ENCODE data around the gene NRXN3.
"Not testable (repeated sequence)": the region's sequence is repeated elsewhere in the genome, so short reads cannot be mapped to it uniquely, and the experiment has no call there.

NRXN3 gene

GRCh38 chr14:79101388-79101787 is 931.2 kb downstream of the NRXN3 start:
- no peaks in the 10 kb centered on the region for H3K9me3 ChIP-seq

GRCh38 chr14:79103764-79104163 is 933.6 kb downstream of the NRXN3 start:
- DNase-seq (ENCODE audit: low spot score in 2 of 2) = no peak
- H3K9me3 ChIP-seq = no peaks in the 10 kb centered on the region
- in situ Hi-C loops (cut with MboI; ENCODE audit: low sequenced_read_pairs) = no loop called here
- H3K4me1 ChIP-seq = no peaks in the 10 kb centered on the region
- no peak overlapping the region for H3K4me3 ChIP-seq
- H3K36me3 ChIP-seq (replicated peaks) = no peaks in the 10 kb centered on the region
- no peaks in the 10 kb centered on the region for H3K27me3 ChIP-seq (ENCODE audit: low read depth)

More at GRCh38 chr14:79101388-79101787, 931.2 kb downstream of the NRXN3 start:
- DNase-seq (ENCODE audit: low spot score in 2 of 2) = no peak
- in situ Hi-C loops (cut with MboI; ENCODE audit: low sequenced_read_pairs) = no loop called here
- no peaks in the 10 kb centered on the region for H3K4me1 ChIP-seq
- no peaks in the 10 kb centered on the region for H3K36me3 ChIP-seq (replicated peaks)
- H3K27me3 ChIP-seq (ENCODE audit: low read depth) = no peaks in the 10 kb centered on the region
- no peak overlapping the region for H3K4me3 ChIP-seq

- H3K4me3 ChIP-seq; H3K27me3 ChIP-seq (ENCODE audit: low read depth); in situ Hi-C loops (cut with MboI; ENCODE audit: low sequenced_read_pairs); H3K36me3 ChIP-seq (replicated peaks); DNase-seq (ENCODE audit: low spot score in 2 of 2); H3K4me1 ChIP-seq; H3K9me3 ChIP-seq: not testable (repeated sequence)
Measured at GRCh38 chr14:79110564-79110963, 940.4 kb downstream of the NRXN3 start.

GRCh38 chr14:79111987-79112501 is 941.9 kb downstream of the NRXN3 start:
- H3K4me3 ChIP-seq = no peak overlapping the region
- DNase-seq (ENCODE audit: low spot score in 2 of 2) = no peak
- in situ Hi-C loops (cut with MboI; ENCODE audit: low sequenced_read_pairs) = no loop called here

GRCh38 chr14:79117561-79117960 is 947.4 kb downstream of the NRXN3 start:
- no peak for DNase-seq (ENCODE audit: low spot score in 2 of 2)
- H3K4me1 ChIP-seq = no peaks in the 10 kb centered on the region
- in situ Hi-C loops (cut with MboI; ENCODE audit: low sequenced_read_pairs) = no loop called here
- H3K9me3 ChIP-seq = no peaks in the 10 kb centered on the region
- H3K4me3 ChIP-seq = no peak overlapping the region
- no peaks in the 10 kb centered on the region for H3K36me3 ChIP-seq (replicated peaks)
- H3K27me3 ChIP-seq (ENCODE audit: low read depth) = no peaks in the 10 kb centered on the region

More at GRCh38 chr14:79111987-79112501, 941.9 kb downstream of the NRXN3 start:
- H3K4me1 ChIP-seq = no peaks in the 10 kb centered on the region
- no peaks in the 10 kb centered on the region for H3K9me3 ChIP-seq
- H3K36me3 ChIP-seq (replicated peaks) = no peaks in the 10 kb centered on the region
- no peaks in the 10 kb centered on the region for H3K27me3 ChIP-seq (ENCODE audit: low read depth)

- Histone ChIP-seq H3K36me3 (replicated peaks) (no peaks in the 10 kb centered on the region), H3K4me3 (no peak overlapping the region), H3K27me3 (ENCODE audit: low read depth) (no peaks in the 10 kb centered on the region), H3K9me3 (no peaks in the 10 kb centered on the region), H3K4me1 (no peaks in the 10 kb centered on the region)
- DNase-seq (ENCODE audit: low spot score in 2 of 2) = no peak
- in situ Hi-C loops (cut with MboI; ENCODE audit: low sequenced_read_pairs) = no loop called here
Measured at GRCh38 chr14:79118291-79118690, 948.1 kb downstream of the NRXN3 start.

- Histone ChIP-seq H3K9me3 (no peaks in the 10 kb centered on the region), H3K27me3 (ENCODE audit: low read depth) (no peaks in the 10 kb centered on the region)
- DNase-seq (ENCODE audit: low spot score in 2 of 2) = no peak
Measured at GRCh38 chr14:79134361-79134760, 964.2 kb downstream of the NRXN3 start.

GRCh38 chr14:79136071-79137044 is 966.2 kb downstream of the NRXN3 start:
- Histone ChIP-seq H3K36me3 (replicated peaks) (no peaks in the 10 kb centered on the region), H3K9me3 (no peaks in the 10 kb centered on the region), H3K4me1 (no peaks in the 10 kb centered on the region), H3K4me3 (no peak overlapping the region), H3K27me3 (ENCODE audit: low read depth) (no peaks in the 10 kb centered on the region)
- DNase-seq (ENCODE audit: low spot score in 2 of 2) = peak; percentile 14 to 52
- in situ Hi-C loops (cut with MboI; ENCODE audit: low sequenced_read_pairs) = no loop called here

More at GRCh38 chr14:79134361-79134760, 964.2 kb downstream of the NRXN3 start:
- no peak overlapping the region for H3K4me3 ChIP-seq
- in situ Hi-C loops (cut with MboI; ENCODE audit: low sequenced_read_pairs) = no loop called here
- H3K4me1 ChIP-seq = no peaks in the 10 kb centered on the region
- H3K36me3 ChIP-seq (replicated peaks) = no peaks in the 10 kb centered on the region

- DNase-seq (ENCODE audit: low spot score in 2 of 2) = no peak
- in situ Hi-C loops (cut with MboI; ENCODE audit: low sequenced_read_pairs) = no loop called here
- Histone ChIP-seq H3K9me3 (no peaks in the 10 kb centered on the region), H3K4me3 (no peak overlapping the region), H3K36me3 (replicated peaks) (no peaks in the 10 kb centered on the region), H3K27me3 (ENCODE audit: low read depth) (no peaks in the 10 kb centered on the region), H3K4me1 (no peaks in the 10 kb centered on the region)
Measured at GRCh38 chr14:79137045-79137430, 966.9 kb downstream of the NRXN3 start.

GRCh38 chr14:79137836-79138235 is 967.7 kb downstream of the NRXN3 start:
- no peaks in the 10 kb centered on the region for H3K9me3 ChIP-seq
- no peaks in the 10 kb centered on the region for H3K27me3 ChIP-seq (ENCODE audit: low read depth)
- H3K4me1 ChIP-seq = no peaks in the 10 kb centered on the region
- H3K4me3 ChIP-seq = no peak overlapping the region
- in situ Hi-C loops (cut with MboI; ENCODE audit: low sequenced_read_pairs) = no loop called here
- DNase-seq (ENCODE audit: low spot score in 2 of 2) = no peak
- H3K36me3 ChIP-seq (replicated peaks) = no peaks in the 10 kb centered on the region

GRCh38 chr14:79144896-79145295 is 974.7 kb downstream of the NRXN3 start:
- no peak for DNase-seq (ENCODE audit: low spot score in 2 of 2)
- no peak overlapping the region for H3K4me3 ChIP-seq
- no peaks in the 10 kb centered on the region for H3K36me3 ChIP-seq (replicated peaks)
- H3K27me3 ChIP-seq (ENCODE audit: low read depth) = no peaks in the 10 kb centered on the region
- in situ Hi-C loops (cut with MboI; ENCODE audit: low sequenced_read_pairs) = no loop called here
- no peaks in the 10 kb centered on the region for H3K4me1 ChIP-seq
- H3K9me3 ChIP-seq = no peaks in the 10 kb centered on the region

- Histone ChIP-seq H3K4me1 (no peaks in the 10 kb centered on the region), H3K36me3 (replicated peaks) (no peaks in the 10 kb centered on the region), H3K9me3 (no peaks in the 10 kb centered on the region), H3K4me3 (no peak overlapping the region), H3K27me3 (ENCODE audit: low read depth) (no peaks in the 10 kb centered on the region)
- no peak for DNase-seq (ENCODE audit: low spot score in 2 of 2)
- in situ Hi-C loops (cut with MboI; ENCODE audit: low sequenced_read_pairs) = no loop called here
Measured at GRCh38 chr14:79150226-79150625, 980.1 kb downstream of the NRXN3 start.

GRCh38 chr14:79157369-79157768 is 987.2 kb downstream of the NRXN3 start:
- in situ Hi-C loops (cut with MboI; ENCODE audit: low sequenced_read_pairs) = no loop called here
- Histone ChIP-seq H3K27me3 (ENCODE audit: low read depth) (no peaks in the 10 kb centered on the region), H3K36me3 (replicated peaks) (no peaks in the 10 kb centered on the region), H3K4me1 (no peaks in the 10 kb centered on the region), H3K4me3 (no peak overlapping the region), H3K9me3 (no peaks in the 10 kb centered on the region)
- no peak for DNase-seq (ENCODE audit: low spot score in 2 of 2)

- in situ Hi-C loops (cut with MboI; ENCODE audit: low sequenced_read_pairs) = no loop called here
- Histone ChIP-seq H3K36me3 (replicated peaks) (no peaks in the 10 kb centered on the region), H3K9me3 (no peaks in the 10 kb centered on the region), H3K4me1 (no peaks in the 10 kb centered on the region), H3K4me3 (no peak overlapping the region), H3K27me3 (ENCODE audit: low read depth) (no peaks in the 10 kb centered on the region)
- peak in 1 of 2 experiments; percentile 7 for DNase-seq (ENCODE audit: low spot score in 2 of 2)
Measured at GRCh38 chr14:79161571-79161970, 991.4 kb downstream of the NRXN3 start.
